SK-N-MC (cell line): ENCODE data around the gene GPR32.

Source experiments
- EZH2 ChIP-seq: fragments of 200-600 bp; sonication (generic); IDR thresholded peaks from one replicate; pipeline ENCODE4 v1.6.1; 2017; ENCODE audit warnings: antibody characterized with exemption
- POLR2AphosphoS5 ChIP-seq: IDR thresholded peaks from 2 replicates; pipeline ENCODE4 v1.6.1; 2012; ENCODE audit warnings: mild to moderate bottlenecking, low read depth, low read length, borderline replicate concordance

- no peak for TF ChIP-seq EZH2
- TF ChIP-seq POLR2AphosphoS5: no peak
These were observed 42.1 kb upstream of the GPR32 start for GRCh38 chr19:50728084-50728737.
